Hepatocyte (in vitro differentiated cells): ENCODE measurements around the gene NCBP3.

Source experiments
- EZH2 ChIP-seq: fragments of 200-600 bp; sonication (generic); IDR thresholded peaks from 2 replicates; pipeline ENCODE4 v1.6.1; 2016; ENCODE audit warnings: antibody characterized with exemption, mild to moderate bottlenecking, borderline replicate concordance
- EZH2phosphoT487 ChIP-seq: fragments of 200-600 bp; sonication (generic); IDR thresholded peaks from one replicate; pipeline ENCODE4 v1.6.1; 2018; ENCODE audit warnings: antibody characterized with exemption, mild to moderate bottlenecking, low read depth, moderate library complexity; ENCODE audit not compliant: unreplicated experiment, severe bottlenecking
- TF ChIP-seq, protein P1 (sequence below): fragments of 200-600 bp; sonication (generic); IDR thresholded peaks from 2 replicates; pipeline ENCODE4 v1.5.1; 2016; ENCODE audit warnings: antibody characterized with exemption, mild to moderate bottlenecking; ENCODE audit not compliant: poor library complexity

DNA sequence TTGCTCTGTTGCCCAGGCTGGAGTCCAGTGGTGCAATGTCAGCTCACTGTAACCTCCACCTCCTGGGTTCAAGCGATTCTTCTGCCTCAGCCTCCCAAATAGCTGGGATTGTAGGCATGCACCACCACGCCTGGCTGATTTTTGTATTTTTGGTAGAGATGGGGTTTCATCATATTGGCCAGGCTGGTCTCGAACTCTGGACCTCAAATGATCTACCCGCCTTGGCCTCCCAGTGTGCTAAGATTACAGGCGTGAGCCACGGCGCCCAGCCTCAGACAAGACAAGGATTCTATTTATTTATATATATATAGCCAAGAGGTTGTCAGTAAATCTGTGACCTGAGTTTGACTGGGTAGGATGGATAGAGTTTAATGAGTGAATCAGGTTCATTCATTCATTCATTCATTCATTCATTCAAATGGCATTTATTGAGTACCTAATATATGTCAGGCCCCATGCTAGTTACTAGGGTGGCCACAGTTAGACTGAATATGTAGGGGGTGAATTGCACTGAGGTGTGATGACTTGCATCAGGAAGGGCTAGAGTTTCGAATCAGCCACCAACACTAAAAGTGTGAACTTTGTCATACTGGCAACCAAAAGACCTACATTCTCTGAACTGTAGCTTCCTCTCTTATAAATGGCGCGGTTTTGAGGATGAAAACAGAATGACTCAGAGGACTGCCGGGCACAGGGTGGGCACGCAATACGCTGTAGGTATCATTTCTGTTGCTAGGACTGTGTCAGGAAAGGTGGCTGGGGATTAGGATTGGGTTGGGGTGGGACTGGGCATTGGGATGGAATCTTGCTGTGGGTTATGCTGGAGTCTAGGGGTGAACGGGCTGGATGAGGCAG is 82.9 kb downstream of the NCBP3 start:
- no peak for TF ChIP-seq EZH2
- TF ChIP-seq, protein P1, sequence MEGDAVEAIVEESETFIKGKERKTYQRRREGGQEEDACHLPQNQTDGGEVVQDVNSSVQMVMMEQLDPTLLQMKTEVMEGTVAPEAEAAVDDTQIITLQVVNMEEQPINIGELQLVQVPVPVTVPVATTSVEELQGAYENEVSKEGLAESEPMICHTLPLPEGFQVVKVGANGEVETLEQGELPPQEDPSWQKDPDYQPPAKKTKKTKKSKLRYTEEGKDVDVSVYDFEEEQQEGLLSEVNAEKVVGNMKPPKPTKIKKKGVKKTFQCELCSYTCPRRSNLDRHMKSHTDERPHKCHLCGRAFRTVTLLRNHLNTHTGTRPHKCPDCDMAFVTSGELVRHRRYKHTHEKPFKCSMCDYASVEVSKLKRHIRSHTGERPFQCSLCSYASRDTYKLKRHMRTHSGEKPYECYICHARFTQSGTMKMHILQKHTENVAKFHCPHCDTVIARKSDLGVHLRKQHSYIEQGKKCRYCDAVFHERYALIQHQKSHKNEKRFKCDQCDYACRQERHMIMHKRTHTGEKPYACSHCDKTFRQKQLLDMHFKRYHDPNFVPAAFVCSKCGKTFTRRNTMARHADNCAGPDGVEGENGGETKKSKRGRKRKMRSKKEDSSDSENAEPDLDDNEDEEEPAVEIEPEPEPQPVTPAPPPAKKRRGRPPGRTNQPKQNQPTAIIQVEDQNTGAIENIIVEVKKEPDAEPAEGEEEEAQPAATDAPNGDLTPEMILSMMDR = no peak
- TF ChIP-seq EZH2phosphoT487 = no peak
